Head of caudate nucleus (tissue), 42 donors: ENCODE measurements around the gene PLA2G4A.

Source experiments
- DNase-seq, 42 donors: peaks; one replicate each; pipeline versions ENCODE4 v3.0.0 to v3.0.0-alpha.2; 2020 to 2021; ENCODE audit warnings: mixed read lengths in 7 of 42
- intact Hi-C: fragments of 100-400 bp; cut with DNase I; formaldehyde crosslinking; loops from one replicate; pipeline ENCODE4 v1.15.0; 2022

Gene PLA2G4A

GRCh38 chr1:186950547-186950946 is 121.8 kb downstream of the PLA2G4A start:
- no peak for DNase-seq

GRCh38 chr1:186953876-186954275 is 125.1 kb downstream of the PLA2G4A start:
- no peak for DNase-seq
- intact Hi-C loops: no loop called here

More at GRCh38 chr1:186950547-186950946, 121.8 kb downstream of the PLA2G4A start:
- intact Hi-C loops: no loop called here

GRCh38 chr1:186957314-186957713 is 128.6 kb downstream of the PLA2G4A start:
- DNase-seq: no peak
- intact Hi-C loops: no loop called here

GRCh38 chr1:186958520-186958919 is 129.8 kb downstream of the PLA2G4A start:
- no peak for DNase-seq
- intact Hi-C loops: no loop called here

GRCh38 chr1:186960861-186961260 is 132.1 kb downstream of the PLA2G4A start:
- DNase-seq: no peak
- intact Hi-C loops: no loop called here

- no peak for DNase-seq
- intact Hi-C loops: no loop called here
Observed at GRCh38 chr1:186965847-186966246, 137.1 kb downstream of the PLA2G4A start.

GRCh38 chr1:186966456-186966855 is 137.7 kb downstream of the PLA2G4A start:
- DNase-seq: no peak
- intact Hi-C loops: no loop called here

GRCh38 chr1:186967656-186968394 is 139.1 kb downstream of the PLA2G4A start:
- intact Hi-C loops: no loop called here
- DNase-seq: no peak

- intact Hi-C loops: no loop called here
Observed at GRCh38 chr1:186974774-186975181, 146.0 kb downstream of the PLA2G4A start.

GRCh38 chr1:186975220-186975619 is 146.5 kb downstream of the PLA2G4A start:
- intact Hi-C loops: no loop called here
- no peak for DNase-seq

More at GRCh38 chr1:186974774-186975181, 146.0 kb downstream of the PLA2G4A start:
- DNase-seq: no peak

GRCh38 chr1:186976700-186977099 is 148.0 kb downstream of the PLA2G4A start:
- no peak for DNase-seq
- intact Hi-C loops: no loop called here

GRCh38 chr1:186977266-186977957 is 148.7 kb downstream of the PLA2G4A start:
- intact Hi-C loops: no loop called here

GRCh38 chr1:186978596-186979556 is 150.1 kb downstream of the PLA2G4A start:
- DNase-seq: peak in 2 of 42 donors; percentile 10 to 23
- intact Hi-C loops: no loop called here

More at GRCh38 chr1:186977266-186977957, 148.7 kb downstream of the PLA2G4A start:
- DNase-seq: no peak

GRCh38 chr1:186980400-186980799 is 151.7 kb downstream of the PLA2G4A start:
- DNase-seq: no peak
- intact Hi-C loops: no loop called here

GRCh38 chr1:186982116-186982515 is 153.4 kb downstream of the PLA2G4A start:
- no peak for DNase-seq
- intact Hi-C loops: no loop called here

- DNase-seq: no peak
- intact Hi-C loops: no loop called here
Observed at GRCh38 chr1:186983327-186983726, 154.6 kb downstream of the PLA2G4A start.

- DNase-seq: no peak
- intact Hi-C loops: no loop called here
Observed at GRCh38 chr1:186984959-186985358, 156.2 kb downstream of the PLA2G4A start.

GRCh38 chr1:186985889-186986491 is 157.2 kb downstream of the PLA2G4A start:
- peak in 10 of 42 donors; percentile 7 to 74 (median 26) for DNase-seq
- intact Hi-C loops: no loop called here

- intact Hi-C loops: no loop called here
- no peak for DNase-seq
Observed at GRCh38 chr1:186987065-186987464, 158.3 kb downstream of the PLA2G4A start.
